Neutrophil (primary cell): ENCODE measurements around the gene VSTM2B.

Experiments used
- H3K27ac ChIP-seq: fragments of 200-600 bp; sonication (generic); 2 replicates; pipeline ENCODE4 v1.5.1; 2016; ENCODE audit warnings: mild to moderate bottlenecking, moderate library complexity
- H3K27me3 ChIP-seq: fragments of 200-600 bp; sonication (generic); 2 replicates; pipeline ENCODE4 v1.6.0; 2016; ENCODE audit warnings: mild to moderate bottlenecking
- H3K36me3 ChIP-seq: fragments of 200-600 bp; sonication (generic); 2 replicates; pipeline ENCODE4 v1.5.1; 2017
- H3K4me1 ChIP-seq, 2 experiments: fragments of 200-600 bp in 1 of 2; sonication (generic) in 1 of 2; 1 replicate in 1 of 2; 2 replicates in 1 of 2; pipeline versions ENCODE4 v1.5.1 to v1.6.1; 2013 to 2016; ENCODE audit warnings: low read depth in 1 of 2, low read length in 1 of 2, mild to moderate bottlenecking in 1 of 2, moderate library complexity in 1 of 2; ENCODE audit not compliant: control insufficient read depth in 1 of 2, insufficient read depth in 1 of 2
- H3K4me3 ChIP-seq, 2 experiments: fragments of 200-600 bp in 1 of 2; sonication (generic) in 1 of 2; 1 replicate in 1 of 2; 2 replicates in 1 of 2; pipeline ENCODE4 v1.5.1; 2013 to 2016; ENCODE audit warnings: low read depth in 1 of 2, low read length in 1 of 2, mild to moderate bottlenecking in 1 of 2, moderate library complexity in 1 of 2
- H3K9me3 ChIP-seq: fragments of 200-600 bp; sonication (generic); 2 replicates; pipeline ENCODE4 v1.5.1; 2016
- CTCF ChIP-seq: fragments of 200-600 bp; sonication (generic); IDR thresholded peaks from 2 replicates; pipeline ENCODE4 v1.5.1; 2016; ENCODE audit warnings: antibody characterized with exemption

Gene VSTM2B

DNA sequence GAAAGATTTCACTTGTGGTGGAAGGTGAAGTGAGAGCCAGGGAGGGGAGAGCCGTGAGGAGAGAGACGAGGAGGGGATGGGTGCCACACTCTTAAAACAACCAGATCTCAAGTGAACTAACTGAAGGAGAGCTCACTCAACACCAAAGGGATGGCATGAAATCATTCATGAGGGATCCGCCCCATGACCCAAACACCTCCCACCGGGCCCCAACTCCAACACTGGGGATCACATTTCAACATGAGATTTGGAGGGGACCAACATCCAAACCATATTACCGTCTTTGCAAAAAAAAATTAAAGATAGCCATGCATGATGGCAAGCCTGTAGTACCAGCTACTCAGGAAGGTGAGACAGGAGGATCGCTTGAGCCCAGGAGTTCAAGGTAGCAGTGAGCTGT is 45.4 kb downstream of the VSTM2B start:
- TF ChIP-seq CTCF: no peak
- H3K36me3 ChIP-seq: no peaks in the 10 kb centered on the region

GRCh38 chr19:29573486-29573885 is 47.7 kb downstream of the VSTM2B start:
- Histone ChIP-seq H3K4me1 (no peaks in the 10 kb centered on the region), H3K9me3 (no peaks in the 10 kb centered on the region), H3K36me3 (no peaks in the 10 kb centered on the region), H3K27me3 (peaks cover 59% of the 10 kb centered on the region), H3K27ac (no peak overlapping the region), H3K4me3 (no peak overlapping the region)
- no peak for TF ChIP-seq CTCF

More for the DNA sequence above, 45.4 kb downstream of the VSTM2B start:
- peaks cover 46% of the 10 kb centered on the region for H3K27me3 ChIP-seq
- H3K4me1 ChIP-seq: no peaks in the 10 kb centered on the region
- H3K4me3 ChIP-seq: no peak overlapping the region
- H3K27ac ChIP-seq: no peak overlapping the region
- no peaks in the 10 kb centered on the region for H3K9me3 ChIP-seq

DNA sequence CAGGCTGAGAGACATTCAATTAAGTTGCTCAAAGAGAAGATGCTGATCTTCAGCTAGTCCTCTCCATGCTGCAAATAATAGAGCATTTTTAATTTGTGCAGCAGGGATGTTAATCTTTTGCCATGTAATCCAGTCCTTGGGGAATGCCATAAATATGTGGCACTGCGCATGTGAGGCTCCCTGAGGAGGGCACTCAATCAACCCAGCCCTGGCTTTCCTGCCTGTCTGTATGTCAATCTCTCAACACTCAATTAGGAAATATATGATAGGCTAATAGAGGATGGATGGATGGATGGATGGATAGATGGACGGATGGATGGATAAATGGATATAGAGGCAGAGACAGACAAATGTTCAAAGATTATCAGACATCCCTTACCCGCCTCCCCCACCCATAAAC is 48.7 kb downstream of the VSTM2B start:
- Histone ChIP-seq H3K36me3 (no peaks in the 10 kb centered on the region), H3K4me1 (no peaks in the 10 kb centered on the region), H3K27ac (no peak overlapping the region), H3K4me3 (no peak overlapping the region), H3K9me3 (no peaks in the 10 kb centered on the region), H3K27me3 (peaks cover 56% of the 10 kb centered on the region)
- TF ChIP-seq CTCF: no peak

DNA sequence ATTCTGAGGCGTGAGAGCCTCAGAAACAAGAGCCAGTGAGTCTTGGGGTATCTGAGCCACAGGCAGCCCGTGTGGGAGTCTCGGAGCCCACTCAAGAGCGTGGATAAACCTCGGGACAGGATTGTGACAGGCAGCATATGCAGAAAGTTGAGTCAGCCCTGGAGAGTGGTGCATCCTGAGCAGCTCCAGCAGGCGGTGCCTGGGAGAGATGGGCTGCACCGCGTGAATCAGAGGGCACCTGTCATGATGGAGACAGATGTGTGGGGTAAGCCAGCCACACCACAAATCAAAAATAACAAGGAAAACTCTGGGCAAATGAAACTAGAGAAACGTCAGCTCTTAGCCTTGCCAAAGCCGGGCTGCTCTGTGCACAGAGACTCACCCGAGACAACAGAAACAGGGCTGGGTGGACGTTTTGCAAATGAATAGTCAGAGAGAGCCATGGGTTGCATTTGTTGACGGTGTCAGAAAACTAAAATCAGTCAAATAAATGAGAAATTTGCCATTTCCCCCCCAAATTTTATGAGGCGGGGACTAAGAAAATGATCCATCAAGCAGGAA is 50.3 kb downstream of the VSTM2B start:
- Histone ChIP-seq H3K36me3 (no peaks in the 10 kb centered on the region), H3K9me3 (no peaks in the 10 kb centered on the region), H3K4me1 (no peaks in the 10 kb centered on the region), H3K4me3 (no peak overlapping the region), H3K27ac (no peak overlapping the region), H3K27me3 (peaks cover 51% of the 10 kb centered on the region)
- no peak for TF ChIP-seq CTCF

GRCh38 chr19:29576761-29577648 is 51.2 kb downstream of the VSTM2B start:
- no peak overlapping the region for H3K27ac ChIP-seq
- no peaks in the 10 kb centered on the region for H3K36me3 ChIP-seq
- H3K27me3 ChIP-seq: peaks cover 47% of the 10 kb centered on the region
- H3K9me3 ChIP-seq: no peaks in the 10 kb centered on the region
- no peak overlapping the region for H3K4me3 ChIP-seq
- no peak for TF ChIP-seq CTCF
- no peaks in the 10 kb centered on the region for H3K4me1 ChIP-seq
